IPS-18c (cell line): ENCODE data around the gene SH3GL1.
A peak's percentile ranks its signal among the peaks of the same experiment; 100 is the strongest.

Experiments used
- H3K4me3 ChIP-seq: 2 replicates; pipeline ENCODE4 v1.7.0; 2013; ENCODE audit warnings: low read depth, mild to moderate bottlenecking, low read length, moderate library complexity; ENCODE audit not compliant: insufficient read depth
- H3K9me3 ChIP-seq: one replicate; pipeline ENCODE4 v1.6.1; 2013; ENCODE audit warnings: mild to moderate bottlenecking, low read length, moderate library complexity; ENCODE audit not compliant: control insufficient read depth, insufficient read depth

The SH3GL1 gene

DNA sequence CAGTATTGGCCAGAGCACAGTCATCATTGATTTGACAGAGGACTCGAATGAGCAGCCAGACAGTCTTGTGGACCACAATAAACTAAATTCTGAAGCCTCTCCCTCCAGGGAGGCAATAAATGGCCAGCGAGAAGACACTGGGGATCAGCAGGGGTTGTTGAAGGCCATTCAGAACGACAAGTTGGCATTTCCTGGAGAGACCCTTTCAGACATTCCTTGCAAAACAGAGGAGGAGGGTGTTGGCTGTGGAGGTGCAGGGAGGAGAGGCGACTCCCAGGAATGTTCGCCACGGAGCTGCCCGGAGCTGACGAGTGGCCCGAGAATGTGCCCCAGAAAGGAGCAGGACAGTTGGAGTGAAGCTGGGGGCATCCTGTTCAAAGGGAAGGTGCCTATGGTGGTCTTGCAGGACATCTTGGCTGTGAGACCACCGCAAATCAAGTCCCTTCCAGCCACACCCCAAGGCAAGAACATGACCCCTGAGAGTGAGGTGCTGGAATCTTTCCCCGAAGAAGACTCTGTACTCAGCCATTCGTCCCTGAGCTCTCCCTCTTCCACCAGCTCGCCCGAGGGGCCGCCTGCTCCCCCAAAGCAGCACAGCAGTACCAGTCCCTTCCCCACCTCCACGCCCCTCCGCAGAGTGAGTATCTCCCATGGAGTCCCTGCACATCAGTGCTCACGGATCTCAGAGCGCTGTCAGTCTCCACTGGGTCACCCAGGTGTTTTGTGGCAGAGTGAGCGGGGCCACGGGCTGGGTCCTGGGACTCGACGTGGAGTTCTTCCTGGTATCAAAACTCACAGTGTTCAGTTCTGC is 9.0 kb upstream of the SH3GL1 start:
- H3K9me3 ChIP-seq = no peaks in the 10 kb centered on the region
- peak overlapping the region; percentile 6 for H3K4me3 ChIP-seq

DNA sequence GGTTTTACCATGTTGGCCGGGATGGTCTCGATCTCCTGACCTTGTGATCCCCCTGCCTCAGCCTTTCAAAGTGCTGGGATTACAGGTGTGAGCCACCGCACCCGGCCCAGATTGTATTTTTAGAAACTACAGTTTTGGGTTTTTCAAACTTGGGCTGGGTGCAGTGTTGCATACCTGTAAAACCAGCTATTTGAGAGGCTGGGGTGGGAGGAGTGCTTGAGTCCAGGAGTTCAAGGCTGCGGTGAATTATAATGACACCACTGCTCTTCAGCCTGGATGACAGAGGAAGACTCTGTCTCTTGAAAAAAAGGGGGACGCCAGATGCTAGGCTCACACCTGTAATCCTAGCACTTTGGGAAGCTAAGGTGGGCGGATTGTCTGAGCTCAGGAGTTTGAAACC is 6.3 kb upstream of the SH3GL1 start:
- H3K4me3 ChIP-seq = no peak overlapping the region
- H3K9me3 ChIP-seq = no peaks in the 10 kb centered on the region

DNA sequence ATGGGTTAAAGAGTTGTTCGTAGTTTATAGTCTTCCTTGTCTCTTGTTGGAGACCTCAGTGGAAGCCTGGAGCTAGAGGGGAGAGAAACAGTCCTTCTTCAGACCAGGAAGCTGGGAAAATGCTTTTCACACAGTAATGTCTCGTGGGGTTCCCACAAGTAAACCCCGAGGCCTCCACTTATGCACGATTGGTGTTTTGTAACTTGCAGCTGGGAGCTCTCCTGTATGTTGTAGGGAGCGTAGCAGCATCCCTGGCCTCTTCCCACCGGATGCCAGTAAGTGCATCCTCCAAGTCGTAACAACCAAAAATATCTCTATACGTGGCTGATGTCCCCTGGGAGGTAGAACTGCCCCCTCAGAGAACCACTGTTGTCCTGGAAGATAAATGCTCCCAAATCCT is 5.6 kb upstream of the SH3GL1 start:
- no peaks in the 10 kb centered on the region for H3K9me3 ChIP-seq
- no peak overlapping the region for H3K4me3 ChIP-seq

GRCh38 chr19:4403005-4403761 is 2.8 kb upstream of the SH3GL1 start:
- Histone ChIP-seq H3K9me3 (no peaks in the 10 kb centered on the region), H3K4me3 (peak overlapping the region; percentile 78)

DNA sequence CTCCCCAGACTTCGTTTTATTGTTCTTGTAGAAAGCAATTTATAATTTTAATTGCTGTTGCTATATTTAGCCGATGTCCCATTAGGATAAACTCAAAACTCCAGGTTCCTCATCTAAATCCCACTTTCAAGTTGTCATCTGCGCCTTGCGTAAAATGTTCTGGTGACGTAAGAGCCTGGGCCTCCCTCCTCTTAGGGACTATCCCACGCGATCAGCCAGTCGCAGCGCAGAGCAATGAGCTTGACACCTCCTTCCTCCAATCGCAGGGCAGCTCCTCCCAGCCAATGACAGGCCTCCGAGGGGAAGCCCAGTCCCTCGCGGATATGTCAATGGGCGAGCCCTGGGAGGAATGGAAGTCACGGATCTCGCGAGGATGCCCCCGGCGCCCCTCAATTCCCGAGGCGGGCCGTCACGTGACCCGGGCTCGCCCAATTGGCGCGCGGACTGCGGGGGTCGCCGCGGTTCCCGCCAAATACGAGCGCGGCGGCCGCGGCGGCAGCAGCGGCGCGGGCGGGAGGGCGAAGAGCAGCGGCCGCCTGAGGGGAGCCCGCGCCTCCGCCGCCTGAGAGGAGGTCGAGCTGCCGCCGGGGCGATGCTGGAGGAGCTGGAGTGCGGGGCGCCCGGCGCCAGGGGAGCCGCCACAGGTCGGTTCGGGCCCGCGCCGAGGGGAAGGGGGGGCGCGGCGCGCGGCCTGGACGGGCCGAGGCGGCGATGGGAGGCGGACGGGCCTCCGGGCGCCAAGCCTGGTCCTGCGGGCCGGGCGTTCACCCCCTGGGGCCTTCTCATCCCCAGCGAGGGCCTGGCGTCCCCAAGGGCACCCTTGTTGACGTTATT is 2.0 kb upstream of the SH3GL1 start, which contains the start of gene CHAF1A:
Gene CHAF1A, plus strand, starts transcription at position 470 of the 834 bp plus-strand sequence. Its CDS starts 123 bp downstream, at position 593.
- H3K9me3 ChIP-seq = no peaks in the 10 kb centered on the region
- peak within 1 kb of the TSS; percentile 78 for H3K4me3 ChIP-seq

DNA sequence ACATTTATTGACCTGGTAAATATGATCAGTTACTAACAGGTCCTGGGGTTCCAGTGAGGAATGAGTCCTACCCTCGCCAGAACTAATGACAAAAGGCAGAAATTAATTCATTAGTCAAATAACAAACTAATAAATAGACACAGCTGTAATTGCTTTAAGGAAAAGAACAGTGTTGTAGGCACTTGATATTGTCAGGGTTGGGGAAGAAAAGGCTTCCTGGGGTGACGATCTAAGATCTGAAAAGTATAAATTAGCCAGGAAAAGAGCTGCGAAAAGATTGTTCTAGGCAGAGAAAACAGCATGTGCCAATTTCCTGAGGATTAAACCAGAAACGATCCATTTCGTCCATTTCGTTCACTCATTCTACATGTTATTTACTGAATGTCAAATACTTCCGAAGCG is 1.4 kb upstream of the SH3GL1 start:
- peak overlapping the region; percentile 32; the same call in 1 of the 2 replicates for H3K4me3 ChIP-seq
- H3K9me3 ChIP-seq = no peaks in the 10 kb centered on the region

GRCh38 chr19:4399812-4400134 is 574 bp downstream of the SH3GL1 start:
- peak overlapping the region; percentile 87 for H3K4me3 ChIP-seq
- no peaks in the 10 kb centered on the region for H3K9me3 ChIP-seq

DNA sequence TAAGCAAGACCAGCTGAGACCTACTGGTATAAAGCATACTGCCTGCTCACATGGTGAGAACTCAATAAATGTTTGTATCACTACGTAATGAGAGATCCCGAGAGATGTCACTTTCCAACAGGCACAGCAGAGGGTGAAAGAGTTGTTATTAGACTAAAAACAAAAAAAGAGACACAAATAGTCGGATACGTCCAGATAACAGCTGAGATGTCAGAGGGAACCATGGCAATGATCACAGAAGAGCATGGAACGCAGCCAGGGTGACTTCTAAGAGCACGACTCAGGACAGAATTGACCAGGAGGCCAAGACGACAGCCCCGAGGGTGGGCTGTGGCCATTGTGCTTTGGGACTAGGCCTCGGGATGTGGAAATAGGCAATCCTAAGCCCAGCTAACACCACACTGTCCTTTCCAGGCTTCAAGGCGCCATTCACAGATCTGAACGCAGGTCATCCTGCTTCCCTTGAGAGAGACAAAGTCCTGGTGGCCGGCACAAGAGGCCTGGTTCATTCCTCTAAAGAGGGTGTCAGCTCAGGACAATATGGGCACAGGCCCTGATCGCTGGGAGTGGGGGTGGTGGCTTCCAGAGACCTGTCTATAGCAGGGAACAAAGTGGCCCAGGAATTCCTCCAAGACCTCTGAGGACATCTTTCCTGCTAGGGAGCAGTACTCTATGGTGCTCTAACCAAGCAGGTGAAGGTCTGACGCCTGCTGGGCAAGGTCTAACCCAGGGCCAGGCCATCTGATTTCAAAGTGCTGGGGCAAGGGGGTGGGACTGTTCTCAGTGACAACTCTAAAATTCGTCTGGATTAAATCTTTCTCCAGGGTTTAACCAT is 3.2 kb downstream of the SH3GL1 start:
- Histone ChIP-seq H3K9me3 (no peaks in the 10 kb centered on the region), H3K4me3 (no peak overlapping the region)

GRCh38 chr19:4393947-4394590 is 6.3 kb downstream of the SH3GL1 start:
- Histone ChIP-seq H3K9me3 (no peaks in the 10 kb centered on the region), H3K4me3 (no peak overlapping the region)

GRCh38 chr19:4391701-4392483 is 8.5 kb downstream of the SH3GL1 start:
- no peak overlapping the region for H3K4me3 ChIP-seq

GRCh38 chr19:4391306-4391693 is 9.0 kb downstream of the SH3GL1 start:
- H3K4me3 ChIP-seq = no peak overlapping the region
- H3K9me3 ChIP-seq = no peaks in the 10 kb centered on the region

More at GRCh38 chr19:4391701-4392483, 8.5 kb downstream of the SH3GL1 start:
- no peaks in the 10 kb centered on the region for H3K9me3 ChIP-seq

GRCh38 chr19:4390567-4391305 is 9.6 kb downstream of the SH3GL1 start:
- Histone ChIP-seq H3K9me3 (no peaks in the 10 kb centered on the region), H3K4me3 (peak overlapping the region; percentile 36)

- Histone ChIP-seq H3K9me3 (no peaks in the 10 kb centered on the region), H3K4me3 (peak overlapping the region; percentile 34; the same call in 1 of the 2 replicates)
Observed at GRCh38 chr19:4390017-4390566, 10.3 kb downstream of the SH3GL1 start.

GRCh38 chr19:4389511-4390016 is 10.8 kb downstream of the SH3GL1 start:
- Histone ChIP-seq H3K4me3 (no peak overlapping the region; the same call in 1 of the 2 replicates), H3K9me3 (no peaks in the 10 kb centered on the region)

- no peaks in the 10 kb centered on the region for H3K9me3 ChIP-seq
- H3K4me3 ChIP-seq = no peak overlapping the region
Observed at GRCh38 chr19:4389064-4389375, 11.3 kb downstream of the SH3GL1 start.
